Type B pancreatic cell (in vitro differentiated cells): Measurements from ENCODE around the gene FAM98B. TPM values are rescaled to one million over a fixed set of nuclear protein-coding genes. Genes with fewer than 3 reads are reported as not detected.

Experiments
- DNase-seq: peaks from one replicate; pipeline ENCODE4 v3.0.0; 2021; ENCODE audit warnings: mixed read lengths; ENCODE audit not compliant: unreplicated experiment; ENCODE audit errors: extremely low spot score
- H3K27ac Mint-ChIP-seq: 2 replicates; pipeline ENCODE4 v1.8.0; 2021; ENCODE audit warnings: mild to moderate bottlenecking, mixed read lengths
- H3K27me3 Mint-ChIP-seq: 2 replicates; pipeline ENCODE4 v1.8.0; 2021; ENCODE audit warnings: mixed read lengths
- H3K36me3 Mint-ChIP-seq: 2 replicates; pipeline ENCODE4 v1.8.0; 2021; ENCODE audit warnings: mixed read lengths
- H3K4me1 Mint-ChIP-seq: one replicate; pipeline ENCODE4 v1.8.0; 2021; ENCODE audit warnings: mixed read lengths; ENCODE audit not compliant: unreplicated experiment
- H3K4me3 Mint-ChIP-seq: 2 replicates; pipeline ENCODE4 v1.8.0; 2021; ENCODE audit warnings: mild to moderate bottlenecking, mixed read lengths
- H3K9me3 Mint-ChIP-seq: 2 replicates; pipeline ENCODE4 v1.8.0; 2021; ENCODE audit warnings: mixed read lengths
- total RNA-seq: library from RNA; stranded (reverse); gene quantifications from 2 replicates; pipeline ENCODE4 v1.2.1, GENCODE V29; 2021; ENCODE audit warnings: low replicate concordance
- TF ChIP-seq, protein P1 (sequence below): fragments of 200-600 bp; sonication (generic); conservative IDR thresholded peaks from 2 replicates; pipeline ENCODE4 v1.5.0; 2021; ENCODE audit warnings: antibody characterized with exemption, mild to moderate bottlenecking

Gene FAM98B
- total RNA-seq, 1 donor from 2014 or later, result 30.5 TPM

DNA sequence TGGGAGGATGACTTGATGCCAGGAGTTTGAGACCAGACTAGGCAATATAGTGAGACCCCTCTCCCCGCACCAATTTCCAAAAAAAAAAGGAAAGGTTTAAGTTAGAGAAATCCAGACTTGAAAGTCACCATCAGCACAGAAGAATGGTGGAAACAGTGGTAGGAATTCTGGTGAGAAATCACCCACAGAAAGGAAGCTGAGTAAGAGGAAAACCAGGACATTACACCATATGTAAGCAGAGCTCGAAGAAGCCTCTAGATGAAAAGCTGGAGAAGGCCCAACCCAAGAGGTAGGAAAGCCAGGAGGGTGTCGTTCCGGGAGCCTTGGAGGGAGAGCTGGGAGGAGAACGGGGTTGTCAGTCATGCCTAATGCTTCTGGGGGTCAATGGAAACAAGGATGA, 70.2 kb downstream of the FAM98B start:
- Mint-ChIP-seq H3K27ac (no peak overlapping the region), H3K36me3 (no peaks in the 10 kb centered on the region), H3K4me3 (no peak overlapping the region), H3K4me1 (no peaks in the 10 kb centered on the region), H3K27me3 (no peaks in the 10 kb centered on the region), H3K9me3 (no peaks in the 10 kb centered on the region)
- TF ChIP-seq, protein P1, sequence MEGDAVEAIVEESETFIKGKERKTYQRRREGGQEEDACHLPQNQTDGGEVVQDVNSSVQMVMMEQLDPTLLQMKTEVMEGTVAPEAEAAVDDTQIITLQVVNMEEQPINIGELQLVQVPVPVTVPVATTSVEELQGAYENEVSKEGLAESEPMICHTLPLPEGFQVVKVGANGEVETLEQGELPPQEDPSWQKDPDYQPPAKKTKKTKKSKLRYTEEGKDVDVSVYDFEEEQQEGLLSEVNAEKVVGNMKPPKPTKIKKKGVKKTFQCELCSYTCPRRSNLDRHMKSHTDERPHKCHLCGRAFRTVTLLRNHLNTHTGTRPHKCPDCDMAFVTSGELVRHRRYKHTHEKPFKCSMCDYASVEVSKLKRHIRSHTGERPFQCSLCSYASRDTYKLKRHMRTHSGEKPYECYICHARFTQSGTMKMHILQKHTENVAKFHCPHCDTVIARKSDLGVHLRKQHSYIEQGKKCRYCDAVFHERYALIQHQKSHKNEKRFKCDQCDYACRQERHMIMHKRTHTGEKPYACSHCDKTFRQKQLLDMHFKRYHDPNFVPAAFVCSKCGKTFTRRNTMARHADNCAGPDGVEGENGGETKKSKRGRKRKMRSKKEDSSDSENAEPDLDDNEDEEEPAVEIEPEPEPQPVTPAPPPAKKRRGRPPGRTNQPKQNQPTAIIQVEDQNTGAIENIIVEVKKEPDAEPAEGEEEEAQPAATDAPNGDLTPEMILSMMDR, result no peak
- no peak for DNase-seq

DNA sequence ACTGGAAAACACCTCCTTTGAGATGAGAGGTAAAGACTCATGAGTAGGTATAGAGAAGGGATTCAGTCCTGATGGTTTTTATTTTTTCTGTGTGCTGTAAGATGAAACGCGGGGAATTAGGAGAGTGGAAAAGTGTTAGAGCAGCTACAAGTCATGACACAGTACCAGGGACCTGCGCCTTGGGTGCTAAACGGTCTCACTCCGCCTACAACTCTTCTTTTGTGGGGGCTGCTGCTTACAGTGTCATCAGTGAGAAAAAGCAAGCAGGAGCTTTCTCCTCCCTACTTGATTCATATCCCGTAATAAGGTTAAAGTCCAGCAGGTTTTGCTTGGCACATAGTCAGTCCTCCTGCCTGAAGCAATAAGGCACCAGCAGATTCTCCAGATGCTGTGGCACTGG, 71.6 kb downstream of the FAM98B start:
- no peak for DNase-seq
- Mint-ChIP-seq H3K4me1 (no peaks in the 10 kb centered on the region), H3K9me3 (no peaks in the 10 kb centered on the region), H3K27me3 (no peaks in the 10 kb centered on the region), H3K36me3 (no peaks in the 10 kb centered on the region), H3K27ac (no peak overlapping the region), H3K4me3 (no peak overlapping the region)
- TF ChIP-seq, protein P1, result no peak

DNA sequence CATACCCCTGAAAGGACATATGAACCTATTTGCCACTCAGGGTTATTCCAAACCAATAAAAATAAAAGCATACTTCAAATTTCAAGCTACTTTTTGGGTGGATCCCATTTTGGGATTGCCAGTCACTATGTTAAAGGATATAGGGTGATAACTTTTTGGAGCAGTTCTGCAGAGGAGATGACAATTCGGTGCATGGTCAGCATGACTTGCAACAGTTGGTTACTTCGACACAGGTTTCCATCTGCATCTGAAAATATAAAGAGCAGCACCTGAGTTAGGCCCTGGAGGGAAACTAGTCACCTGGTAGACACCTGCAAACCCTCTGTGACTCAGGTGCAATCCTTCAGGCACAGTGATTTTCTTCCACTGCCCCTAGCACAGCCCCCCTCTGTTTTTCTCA, 72.2 kb downstream of the FAM98B start:
- Mint-ChIP-seq H3K27ac (no peak overlapping the region), H3K9me3 (no peaks in the 10 kb centered on the region), H3K36me3 (no peaks in the 10 kb centered on the region), H3K4me3 (no peak overlapping the region), H3K27me3 (no peaks in the 10 kb centered on the region), H3K4me1 (no peaks in the 10 kb centered on the region)
- no peak for DNase-seq
- TF ChIP-seq, protein P1, result no peak

DNA sequence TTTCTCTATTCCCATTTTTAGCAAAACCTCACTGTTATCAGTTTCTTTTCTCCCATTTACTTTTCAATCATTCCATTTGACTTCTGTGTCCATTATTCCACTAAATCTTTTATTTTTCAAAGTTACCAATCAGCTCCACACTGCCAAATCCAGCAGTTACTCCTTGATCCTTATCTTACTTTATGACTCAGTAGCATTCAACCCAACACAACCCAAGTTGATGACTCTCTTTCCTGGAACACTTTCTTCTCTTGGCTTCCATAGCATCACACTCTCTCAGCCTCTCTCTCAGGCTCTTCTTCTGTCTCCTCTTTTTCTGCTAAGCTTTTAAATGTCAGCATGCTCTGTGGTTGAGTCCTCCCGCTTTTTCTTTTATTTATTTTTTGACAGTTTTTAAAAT, 74.4 kb downstream of the FAM98B start:
- no peaks in the 10 kb centered on the region for H3K9me3 Mint-ChIP-seq
- no peak for DNase-seq
- TF ChIP-seq, protein P1, result no peak
- H3K27me3 Mint-ChIP-seq, result peaks cover 3% of the 10 kb centered on the region
- no peaks in the 10 kb centered on the region for H3K4me1 Mint-ChIP-seq
- no peak overlapping the region for H3K27ac Mint-ChIP-seq
- H3K4me3 Mint-ChIP-seq, result no peak overlapping the region
- H3K36me3 Mint-ChIP-seq, result no peaks in the 10 kb centered on the region

DNA sequence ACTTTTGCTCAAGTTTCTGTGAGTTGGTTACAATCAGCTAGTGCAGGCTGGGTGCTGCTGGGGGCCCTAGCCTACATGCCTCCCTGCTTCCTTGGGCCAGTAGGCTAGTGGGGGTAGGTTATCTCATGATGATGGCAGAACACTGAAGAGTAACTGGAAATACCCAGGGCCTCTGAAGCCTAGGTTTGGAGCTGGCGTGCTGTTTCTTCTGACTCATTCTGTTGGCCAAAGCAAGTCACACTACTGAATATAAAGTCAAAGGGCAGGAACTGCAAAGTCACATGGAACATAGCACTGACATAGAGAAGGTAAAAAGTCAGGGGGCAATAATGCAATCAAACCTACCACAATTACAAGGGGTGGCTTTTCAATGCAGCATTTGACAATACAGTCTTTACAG, 76.2 kb downstream of the FAM98B start:
- Mint-ChIP-seq H3K36me3 (no peaks in the 10 kb centered on the region), H3K4me1 (no peaks in the 10 kb centered on the region), H3K27ac (no peak overlapping the region), H3K9me3 (no peaks in the 10 kb centered on the region), H3K27me3 (peaks cover 3% of the 10 kb centered on the region), H3K4me3 (no peak overlapping the region)
- DNase-seq, result no peak
- TF ChIP-seq, protein P1, result no peak

DNA sequence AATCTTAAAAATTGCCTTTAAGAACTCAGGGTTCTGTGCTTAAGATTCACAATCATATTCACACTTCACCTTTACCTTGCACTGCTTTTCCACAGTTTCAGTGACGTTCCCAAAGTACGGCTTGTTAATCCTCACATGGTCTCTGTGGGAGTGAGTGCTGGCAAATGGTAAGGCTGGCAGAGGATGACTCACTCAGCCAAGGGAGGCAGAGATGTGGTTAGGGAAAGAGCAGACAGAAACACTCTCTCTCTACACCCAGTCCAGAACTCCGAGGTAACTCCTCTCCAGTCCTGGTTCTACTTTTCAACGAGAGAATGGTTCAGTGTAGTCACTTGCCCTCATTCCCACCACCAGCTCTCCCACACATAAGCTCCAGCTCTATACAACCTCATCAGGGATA, 77.6 kb downstream of the FAM98B start:
- Mint-ChIP-seq H3K9me3 (no peaks in the 10 kb centered on the region), H3K27me3 (peaks cover 3% of the 10 kb centered on the region), H3K27ac (no peak overlapping the region), H3K4me1 (no peaks in the 10 kb centered on the region), H3K4me3 (no peak overlapping the region), H3K36me3 (no peaks in the 10 kb centered on the region)
- TF ChIP-seq, protein P1, result no peak
- DNase-seq, result no peak
